HepG2 (cell line): Measurements from ENCODE around the gene PLPPR2. TPM values are rescaled to one million over a fixed set of nuclear protein-coding genes. Genes with fewer than 3 reads are reported as not detected.
A peak's percentile ranks its signal among the peaks of the same experiment; 100 is the strongest.

Source experiments
- CBX2 ChIP-seq, 2 experiments: fragments of 200-600 bp in 1 of 2; sonication (generic); formaldehyde crosslinking in 1 of 2; IDR thresholded peaks; 2 replicates each; pipeline versions ENCODE4 v1.7.0 to v1.8.1; 2018 to 2022; ENCODE audit warnings: low read depth in 2 of 2, low read length in 1 of 2, mild to moderate bottlenecking in 1 of 2, missing genetic modification reagents in 1 of 2
- FOXJ3 ChIP-seq: sonication (generic); formaldehyde crosslinking; IDR thresholded peaks from 2 replicates; pipeline ENCODE4 v1.4.0; 2020; ENCODE audit warnings: missing genetic modification reagents, mild to moderate bottlenecking, borderline replicate concordance
- FOXO1 ChIP-seq: sonication (generic); formaldehyde crosslinking; IDR thresholded peaks from 2 replicates; pipeline ENCODE4 v1.4.0; 2020; ENCODE audit warnings: missing genetic modification reagents
- KLF11 ChIP-seq: IDR thresholded peaks from 2 replicates; pipeline ENCODE4 v1.6.1; 2016; ENCODE audit warnings: missing compliant biosample characterization
- NFKBIZ ChIP-seq: IDR thresholded peaks from 2 replicates; pipeline ENCODE4 v1.6.1; 2018; ENCODE audit warnings: missing genetic modification reagents, missing compliant biosample characterization
- NFYC ChIP-seq: IDR thresholded peaks from 2 replicates; pipeline ENCODE4 v1.6.1; 2016; ENCODE audit warnings: missing genetic modification reagents, missing compliant biosample characterization
- SMC3 ChIP-seq: IDR thresholded peaks from 2 replicates; pipeline ENCODE4 v1.6.1; 2011; ENCODE audit warnings: low read length, improper control_type of control experiment
- ZEB1 ChIP-seq: IDR thresholded peaks from 2 replicates; pipeline ENCODE4 v1.6.1; 2012; ENCODE audit warnings: mild to moderate bottlenecking, low read depth, inconsistent platforms; ENCODE audit not compliant: insufficient replicate concordance
- ZFP37 ChIP-seq: sonication (generic); formaldehyde crosslinking; IDR thresholded peaks from 2 replicates; pipeline ENCODE4 v1.4.0; 2020; ENCODE audit warnings: missing genetic modification reagents, borderline replicate concordance
- ZNF552 ChIP-seq: sonication (generic); formaldehyde crosslinking; IDR thresholded peaks from 2 replicates; pipeline ENCODE4 v1.9.0; 2022; ENCODE audit warnings: missing genetic modification reagents, mild to moderate bottlenecking, borderline replicate concordance
- ZNF776 ChIP-seq: sonication (generic); formaldehyde crosslinking; IDR thresholded peaks from 2 replicates; pipeline ENCODE4 v1.4.0; 2020; ENCODE audit warnings: mild to moderate bottlenecking, missing genetic modification reagents
- ZNF841 ChIP-seq: sonication (generic); formaldehyde crosslinking; IDR thresholded peaks from 2 replicates; pipeline ENCODE4 v1.8.1; 2023; ENCODE audit warnings: missing genetic modification reagents, borderline replicate concordance
- polyA plus RNA-seq, 8 experiments: library from polyadenylated mRNA; depleted of rRNA in 3 of 8; stranded (reverse) in 7 of 8; unstranded in 1 of 8; fragments of >200 nt; fragmentation: Illumina TruSeq in 4 of 8; extraction: Trizol in 4 of 8; gene quantifications; 2 replicates each; pipeline versions ENCODE4 v1.2.1 to v1.2.3, GENCODE V29; 2011 to 2016; ENCODE audit warnings: low read depth in 4 of 8, missing spikeins in 1 of 8, mixed read lengths in 1 of 8; ENCODE audit not compliant: insufficient read depth in 1 of 8
- total RNA-seq, 5 experiments: library from RNA; depleted of rRNA; stranded (reverse); fragments of >200 nt; fragmentation: Illumina TruSeq; extraction: Trizol; gene quantifications; 2 replicates each; pipeline ENCODE4 v1.2.3, GENCODE V29; 2016; ENCODE audit warnings: low read depth in 1 of 5
- TF ChIP-seq, protein P1 (sequence below): sonication (generic); formaldehyde crosslinking; IDR thresholded peaks from 2 replicates; pipeline ENCODE4; 2020; ENCODE audit warnings: missing genetic modification reagents, mild to moderate bottlenecking, borderline replicate concordance
- TF ChIP-seq, protein P2 (sequence below): IDR thresholded peaks from 2 replicates; pipeline ENCODE4 v1.6.1; 2012; ENCODE audit warnings: low read length, improper control_type of control experiment
- TF ChIP-seq, protein P3 (sequence below): sonication (generic); formaldehyde crosslinking; conservative IDR thresholded peaks from 2 replicates; pipeline ENCODE4 v1.8.0; 2022; ENCODE audit warnings: mild to moderate bottlenecking, moderate library complexity, missing genetic modification reagents
- TF ChIP-seq, protein P4 (sequence below): sonication (generic); formaldehyde crosslinking; IDR thresholded peaks from 2 replicates; pipeline ENCODE4 v1.8.0; 2023; ENCODE audit warnings: mild to moderate bottlenecking, missing genetic modification reagents
- TF ChIP-seq, protein P5 (sequence below): sonication (generic); formaldehyde crosslinking; IDR thresholded peaks from 2 replicates; pipeline ENCODE4 v1.8.0; 2022; ENCODE audit warnings: mild to moderate bottlenecking, missing genetic modification reagents; ENCODE audit not compliant: insufficient replicate concordance

PLPPR2 gene
- total and polyA plus RNA-seq, 2 of the 13 experiments (the other 11 are each of a cell fraction or from before 2014, with no cell fraction given) = 1.5 to 2.1 TPM

DNA sequence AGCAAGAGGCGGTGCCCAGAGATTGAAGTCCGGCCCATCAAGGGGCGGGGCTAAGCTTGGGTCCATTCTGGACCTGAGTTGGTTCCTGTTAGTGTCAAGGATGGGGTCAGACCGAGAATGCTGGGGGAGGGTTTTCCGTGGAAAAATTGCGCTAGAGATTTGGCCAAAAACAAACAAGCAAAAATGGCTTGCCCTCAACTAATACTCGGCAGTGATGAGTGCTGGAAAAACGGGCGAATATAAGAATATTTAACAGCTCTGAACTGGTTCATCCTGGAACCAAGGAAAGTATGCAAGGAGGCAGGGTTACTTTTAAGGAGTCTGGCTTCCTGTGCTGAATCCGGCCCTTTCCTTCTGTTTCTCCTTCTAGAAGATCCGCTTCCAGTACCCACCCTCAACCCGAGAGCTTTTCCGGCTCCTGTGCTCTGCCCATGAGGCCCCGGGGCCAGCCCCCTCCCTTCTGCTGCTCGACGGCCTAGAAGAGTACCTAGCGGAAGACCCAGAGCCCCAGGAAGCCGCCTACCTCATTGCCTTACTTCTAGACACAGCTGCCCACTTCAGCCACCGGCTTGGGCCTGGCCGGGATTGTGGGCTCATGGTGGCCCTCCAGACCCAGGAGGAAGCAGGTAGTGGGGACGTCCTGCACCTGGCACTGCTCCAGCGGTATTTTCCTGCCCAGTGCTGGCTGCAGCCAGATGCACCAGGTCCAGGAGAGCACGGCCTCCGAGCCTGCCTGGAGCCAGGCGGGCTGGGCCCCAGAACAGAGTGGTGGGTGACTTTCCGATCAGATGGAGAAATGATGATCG is 20.1 kb downstream of the PLPPR2 start (continued):
- TF ChIP-seq, protein P1, sequence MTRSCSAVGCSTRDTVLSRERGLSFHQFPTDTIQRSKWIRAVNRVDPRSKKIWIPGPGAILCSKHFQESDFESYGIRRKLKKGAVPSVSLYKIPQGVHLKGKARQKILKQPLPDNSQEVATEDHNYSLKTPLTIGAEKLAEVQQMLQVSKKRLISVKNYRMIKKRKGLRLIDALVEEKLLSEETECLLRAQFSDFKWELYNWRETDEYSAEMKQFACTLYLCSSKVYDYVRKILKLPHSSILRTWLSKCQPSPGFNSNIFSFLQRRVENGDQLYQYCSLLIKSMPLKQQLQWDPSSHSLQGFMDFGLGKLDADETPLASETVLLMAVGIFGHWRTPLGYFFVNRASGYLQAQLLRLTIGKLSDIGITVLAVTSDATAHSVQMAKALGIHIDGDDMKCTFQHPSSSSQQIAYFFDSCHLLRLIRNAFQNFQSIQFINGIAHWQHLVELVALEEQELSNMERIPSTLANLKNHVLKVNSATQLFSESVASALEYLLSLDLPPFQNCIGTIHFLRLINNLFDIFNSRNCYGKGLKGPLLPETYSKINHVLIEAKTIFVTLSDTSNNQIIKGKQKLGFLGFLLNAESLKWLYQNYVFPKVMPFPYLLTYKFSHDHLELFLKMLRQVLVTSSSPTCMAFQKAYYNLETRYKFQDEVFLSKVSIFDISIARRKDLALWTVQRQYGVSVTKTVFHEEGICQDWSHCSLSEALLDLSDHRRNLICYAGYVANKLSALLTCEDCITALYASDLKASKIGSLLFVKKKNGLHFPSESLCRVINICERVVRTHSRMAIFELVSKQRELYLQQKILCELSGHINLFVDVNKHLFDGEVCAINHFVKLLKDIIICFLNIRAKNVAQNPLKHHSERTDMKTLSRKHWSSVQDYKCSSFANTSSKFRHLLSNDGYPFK = no peak
- TF ChIP-seq, protein P2, sequence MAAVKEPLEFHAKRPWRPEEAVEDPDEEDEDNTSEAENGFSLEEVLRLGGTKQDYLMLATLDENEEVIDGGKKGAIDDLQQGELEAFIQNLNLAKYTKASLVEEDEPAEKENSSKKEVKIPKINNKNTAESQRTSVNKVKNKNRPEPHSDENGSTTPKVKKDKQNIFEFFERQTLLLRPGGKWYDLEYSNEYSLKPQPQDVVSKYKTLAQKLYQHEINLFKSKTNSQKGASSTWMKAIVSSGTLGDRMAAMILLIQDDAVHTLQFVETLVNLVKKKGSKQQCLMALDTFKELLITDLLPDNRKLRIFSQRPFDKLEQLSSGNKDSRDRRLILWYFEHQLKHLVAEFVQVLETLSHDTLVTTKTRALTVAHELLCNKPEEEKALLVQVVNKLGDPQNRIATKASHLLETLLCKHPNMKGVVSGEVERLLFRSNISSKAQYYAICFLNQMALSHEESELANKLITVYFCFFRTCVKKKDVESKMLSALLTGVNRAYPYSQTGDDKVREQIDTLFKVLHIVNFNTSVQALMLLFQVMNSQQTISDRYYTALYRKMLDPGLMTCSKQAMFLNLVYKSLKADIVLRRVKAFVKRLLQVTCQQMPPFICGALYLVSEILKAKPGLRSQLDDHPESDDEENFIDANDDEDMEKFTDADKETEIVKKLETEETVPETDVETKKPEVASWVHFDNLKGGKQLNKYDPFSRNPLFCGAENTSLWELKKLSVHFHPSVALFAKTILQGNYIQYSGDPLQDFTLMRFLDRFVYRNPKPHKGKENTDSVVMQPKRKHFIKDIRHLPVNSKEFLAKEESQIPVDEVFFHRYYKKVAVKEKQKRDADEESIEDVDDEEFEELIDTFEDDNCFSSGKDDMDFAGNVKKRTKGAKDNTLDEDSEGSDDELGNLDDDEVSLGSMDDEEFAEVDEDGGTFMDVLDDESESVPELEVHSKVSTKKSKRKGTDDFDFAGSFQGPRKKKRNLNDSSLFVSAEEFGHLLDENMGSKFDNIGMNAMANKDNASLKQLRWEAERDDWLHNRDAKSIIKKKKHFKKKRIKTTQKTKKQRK = no peak
- TF ChIP-seq FOXJ3 (CRISPR knock-in tag) (no peak), KLF11 (no peak), ZEB1 (no peak), ZNF552 (CRISPR knock-in tag) (no peak), ZNF841 (CRISPR knock-in tag) (no peak), NFKBIZ (no peak; the same call in 1 of the 2 replicates), CBX2 (IDR thresholded peaks at IDR 0.05; ENCODE audit: low read depth, low read length) (no peak), CBX2 (CRISPR knock-in tag; IDR thresholded peaks at IDR 0.05; ENCODE audit: low read depth) (no peak), ZFP37 (CRISPR knock-in tag) (no peak; the same call in 1 of the 2 replicates), ZNF776 (CRISPR knock-in tag) (0 out of 2 replicates have a peak, but pooled peaks have one; percentile 56), NFYC (CRISPR knock-in tag) (no peak), FOXO1 (CRISPR knock-in tag) (no peak), SMC3 (no peak)
- TF ChIP-seq, protein P3, sequence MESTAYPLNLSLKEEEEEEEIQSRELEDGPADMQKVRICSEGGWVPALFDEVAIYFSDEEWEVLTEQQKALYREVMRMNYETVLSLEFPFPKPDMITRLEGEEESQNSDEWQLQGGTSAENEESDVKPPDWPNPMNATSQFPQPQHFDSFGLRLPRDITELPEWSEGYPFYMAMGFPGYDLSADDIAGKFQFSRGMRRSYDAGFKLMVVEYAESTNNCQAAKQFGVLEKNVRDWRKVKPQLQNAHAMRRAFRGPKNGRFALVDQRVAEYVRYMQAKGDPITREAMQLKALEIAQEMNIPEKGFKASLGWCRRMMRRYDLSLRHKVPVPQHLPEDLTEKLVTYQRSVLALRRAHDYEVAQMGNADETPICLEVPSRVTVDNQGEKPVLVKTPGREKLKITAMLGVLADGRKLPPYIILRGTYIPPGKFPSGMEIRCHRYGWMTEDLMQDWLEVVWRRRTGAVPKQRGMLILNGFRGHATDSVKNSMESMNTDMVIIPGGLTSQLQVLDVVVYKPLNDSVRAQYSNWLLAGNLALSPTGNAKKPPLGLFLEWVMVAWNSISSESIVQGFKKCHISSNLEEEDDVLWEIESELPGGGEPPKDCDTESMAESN (CRISPR knock-in tag) = no peak; the same call in 1 of the 2 replicates
- TF ChIP-seq, protein P4, sequence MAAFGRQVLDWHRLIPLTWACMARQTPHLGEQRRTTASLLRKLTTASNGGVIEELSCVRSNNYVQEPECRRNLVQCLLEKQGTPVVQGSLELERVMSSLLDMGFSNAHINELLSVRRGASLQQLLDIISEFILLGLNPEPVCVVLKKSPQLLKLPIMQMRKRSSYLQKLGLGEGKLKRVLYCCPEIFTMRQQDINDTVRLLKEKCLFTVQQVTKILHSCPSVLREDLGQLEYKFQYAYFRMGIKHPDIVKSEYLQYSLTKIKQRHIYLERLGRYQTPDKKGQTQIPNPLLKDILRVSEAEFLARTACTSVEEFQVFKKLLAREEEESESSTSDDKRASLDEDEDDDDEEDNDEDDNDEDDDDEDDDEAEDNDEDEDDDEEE = no peak
- TF ChIP-seq, protein P5, sequence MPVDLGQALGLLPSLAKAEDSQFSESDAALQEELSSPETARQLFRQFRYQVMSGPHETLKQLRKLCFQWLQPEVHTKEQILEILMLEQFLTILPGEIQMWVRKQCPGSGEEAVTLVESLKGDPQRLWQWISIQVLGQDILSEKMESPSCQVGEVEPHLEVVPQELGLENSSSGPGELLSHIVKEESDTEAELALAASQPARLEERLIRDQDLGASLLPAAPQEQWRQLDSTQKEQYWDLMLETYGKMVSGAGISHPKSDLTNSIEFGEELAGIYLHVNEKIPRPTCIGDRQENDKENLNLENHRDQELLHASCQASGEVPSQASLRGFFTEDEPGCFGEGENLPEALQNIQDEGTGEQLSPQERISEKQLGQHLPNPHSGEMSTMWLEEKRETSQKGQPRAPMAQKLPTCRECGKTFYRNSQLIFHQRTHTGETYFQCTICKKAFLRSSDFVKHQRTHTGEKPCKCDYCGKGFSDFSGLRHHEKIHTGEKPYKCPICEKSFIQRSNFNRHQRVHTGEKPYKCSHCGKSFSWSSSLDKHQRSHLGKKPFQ (CRISPR knock-in tag) = no peak
